Glutamatergic neuron (in vitro differentiated cells): Measurements from ENCODE around the gene FGF22. TPM values are rescaled to one million over a fixed set of nuclear protein-coding genes. Genes with fewer than 3 reads are reported as not detected.
A peak's percentile ranks its signal among the peaks of the same experiment; 100 is the strongest.

Experiments used
- DNase-seq: peaks from one replicate; pipeline ENCODE4 v3.0.0; 2022
- H3K27ac Mint-ChIP-seq: one replicate; pipeline ENCODE4 v1.8.0; 2020; ENCODE audit warnings: mild to moderate bottlenecking, mixed read lengths, inconsistent platforms; ENCODE audit not compliant: unreplicated experiment
- H3K27me3 Mint-ChIP-seq: one replicate; pipeline ENCODE4 v1.8.0; 2020; ENCODE audit warnings: mild to moderate bottlenecking, moderate library complexity, mixed read lengths, inconsistent platforms; ENCODE audit not compliant: unreplicated experiment
- H3K36me3 Mint-ChIP-seq: one replicate; pipeline ENCODE4 v1.8.0; 2020; ENCODE audit warnings: mild to moderate bottlenecking, mixed read lengths, inconsistent platforms; ENCODE audit not compliant: unreplicated experiment
- H3K4me1 Mint-ChIP-seq: one replicate; pipeline ENCODE4 v1.8.0; 2020; ENCODE audit warnings: mild to moderate bottlenecking, low read depth, mixed read lengths, inconsistent platforms; ENCODE audit not compliant: unreplicated experiment
- H3K4me3 Mint-ChIP-seq: one replicate; pipeline ENCODE4 v1.8.0; 2020; ENCODE audit warnings: mild to moderate bottlenecking, mixed read lengths, inconsistent platforms; ENCODE audit not compliant: unreplicated experiment
- H3K9me3 Mint-ChIP-seq: one replicate; pipeline ENCODE4 v1.8.0; 2020; ENCODE audit warnings: mild to moderate bottlenecking, moderate library complexity, mixed read lengths, inconsistent platforms; ENCODE audit not compliant: unreplicated experiment
- CTCF ChIP-seq: fragments of 200-600 bp; sonication (generic); IDR thresholded peaks from one replicate; pipeline ENCODE4 v1.5.0; 2021; ENCODE audit not compliant: partially characterized antibody, unreplicated experiment
- total RNA-seq: library from RNA; stranded (reverse); fragmentation: NEBNext Ultra II Directional; extraction: Animal tissue kit (Norgen Biotek cat#: 25700); gene quantifications from one replicate; pipeline ENCODE4 v1.2.1, GENCODE V29; 2021; ENCODE audit not compliant: unreplicated experiment

Gene FGF22
- total RNA-seq, 1 donor from 2014 or later = 1.5 TPM

- TF ChIP-seq CTCF = no peak
- DNase-seq = no peak
- Mint-ChIP-seq H3K27ac (no peak overlapping the region), H3K9me3 (peaks cover 7% of the 10 kb centered on the region), H3K36me3 (no peaks in the 10 kb centered on the region), H3K4me1 (no peaks in the 10 kb centered on the region), H3K4me3 (no peak overlapping the region), H3K27me3 (peaks cover 1% of the 10 kb centered on the region)
Observed at GRCh38 chr19:687569-688166, 48.0 kb downstream of the FGF22 start.

- no peak overlapping the region for H3K27ac Mint-ChIP-seq
- DNase-seq = no peak
- peaks cover 7% of the 10 kb centered on the region for H3K9me3 Mint-ChIP-seq
- H3K4me1 Mint-ChIP-seq = no peaks in the 10 kb centered on the region
- no peak for TF ChIP-seq CTCF
- H3K36me3 Mint-ChIP-seq = no peaks in the 10 kb centered on the region
- no peak overlapping the region for H3K4me3 Mint-ChIP-seq
- H3K27me3 Mint-ChIP-seq = peaks cover 1% of the 10 kb centered on the region
Observed at GRCh38 chr19:688214-688613, 48.5 kb downstream of the FGF22 start.

- peaks cover 7% of the 10 kb centered on the region for H3K9me3 Mint-ChIP-seq
- H3K27ac Mint-ChIP-seq = peak overlapping the region; percentile 38
- no peak overlapping the region for H3K4me3 Mint-ChIP-seq
- no peaks in the 10 kb centered on the region for H3K36me3 Mint-ChIP-seq
- no peaks in the 10 kb centered on the region for H3K4me1 Mint-ChIP-seq
- peaks cover 1% of the 10 kb centered on the region for H3K27me3 Mint-ChIP-seq
- TF ChIP-seq CTCF = no peak
- DNase-seq = no peak
Observed at GRCh38 chr19:688992-689391, 49.3 kb downstream of the FGF22 start.

GRCh38 chr19:690203-690602 is 50.5 kb downstream of the FGF22 start:
- Mint-ChIP-seq H3K9me3 (peaks cover 7% of the 10 kb centered on the region), H3K27ac (no peak overlapping the region), H3K27me3 (peaks cover 1% of the 10 kb centered on the region), H3K4me1 (no peaks in the 10 kb centered on the region), H3K4me3 (no peak overlapping the region), H3K36me3 (no peaks in the 10 kb centered on the region)
- no peak for TF ChIP-seq CTCF
- DNase-seq = no peak

Other genes starting within 250 kb of the FGF22 start
- 9.6 TPM for gene C2CD4C, start 230.7 kb upstream of the FGF22 start, total RNA-seq
- 343 TPM for gene SHC2, start 178.8 kb upstream of the FGF22 start, total RNA-seq
- 1.7 TPM for gene MADCAM1, start 143.4 kb upstream of the FGF22 start, total RNA-seq
- gene TPGS1, start 132.4 kb upstream of the FGF22 start, total RNA-seq = 20.0 TPM
- 136 TPM for gene CDC34, start 108.1 kb upstream of the FGF22 start, total RNA-seq
- gene GZMM, start 95.8 kb upstream of the FGF22 start, total RNA-seq = 0.47 TPM
- gene BSG, start 67.3 kb upstream of the FGF22 start, total RNA-seq = 470 TPM
- 33.2 TPM for gene HCN2, start 50.0 kb upstream of the FGF22 start, total RNA-seq
- 79.9 TPM for gene POLRMT, start 6.3 kb upstream of the FGF22 start, total RNA-seq
- 51.7 TPM for gene RNF126, start 23.3 kb downstream of the FGF22 start, total RNA-seq
- 10.7 TPM for gene FSTL3, start 36.5 kb downstream of the FGF22 start, total RNA-seq
- gene PRSS57, start 55.6 kb downstream of the FGF22 start, total RNA-seq = 0.78 TPM
- 349 TPM for gene PALM, start 69.1 kb downstream of the FGF22 start, total RNA-seq
- gene MISP, start 111.2 kb downstream of the FGF22 start, total RNA-seq = 1.1 TPM
- gene PTBP1, start 157.6 kb downstream of the FGF22 start, total RNA-seq = 244 TPM
- 392 TPM for gene PLPPR3, start 182.1 kb downstream of the FGF22 start, total RNA-seq
- 2.2 TPM for gene AZU1, start 188.0 kb downstream of the FGF22 start, total RNA-seq
- not detected for gene PRTN3, start 201.1 kb downstream of the FGF22 start, total RNA-seq
- gene ELANE, start 212.4 kb downstream of the FGF22 start, total RNA-seq = not detected
- gene CFD, start 219.8 kb downstream of the FGF22 start, total RNA-seq = not detected